Testis (tissue), 3 donors: Measurements from ENCODE around the gene PPA1. TPM values are rescaled to one million over a fixed set of nuclear protein-coding genes. Genes with fewer than 3 reads are reported as not detected.

Experiments used
- DNase-seq: peaks from one replicate; pipeline ENCODE4 v3.0.0-alpha.2; 2019
- H3K27ac ChIP-seq, 2 donors: fragments of 200-600 bp; sonication (generic); one replicate each; pipeline ENCODE4 v1.5.1; 2019
- H3K27me3 ChIP-seq: fragments of 200-600 bp; sonication (generic); one replicate; pipeline ENCODE4 v1.5.1; 2019
- H3K36me3 ChIP-seq: fragments of 200-600 bp; sonication (generic); one replicate; pipeline ENCODE4 v1.5.1; 2017; ENCODE audit warnings: low read depth; ENCODE audit errors: missing control alignments
- H3K4me1 ChIP-seq: fragments of 200-600 bp; sonication (generic); one replicate; pipeline ENCODE4 v1.5.1; 2019
- H3K4me3 ChIP-seq, 2 donors: fragments of 200-600 bp; sonication (generic); one replicate each; pipeline ENCODE4 v1.5.1; 2017 to 2019
- H3K9me3 ChIP-seq: fragments of 200-600 bp; sonication (generic); one replicate; pipeline ENCODE4 v1.5.1; 2017
- CTCF ChIP-seq, 3 experiments: fragments of 450-650 bp in 2 of 3; fragments of 200-600 bp in 1 of 3; sonication (generic) in 1 of 3; IDR thresholded peaks; one replicate each; pipeline ENCODE4 v1.5.1; 2016 to 2019; ENCODE audit warnings: antibody characterized with exemption in 3 of 3, mild to moderate bottlenecking in 2 of 3, moderate library complexity in 1 of 3
- POLR2A ChIP-seq: fragments of 450-650 bp; IDR thresholded peaks from one replicate; pipeline ENCODE4 v1.6.1; 2017; ENCODE audit warnings: antibody characterized with exemption, mild to moderate bottlenecking, moderate library complexity
- WGBS, 2 donors: methylation state at CpG; one replicate each; pipeline ENCODE4 v1.1.5; 2018; 5-methylcytosine and 5-hydroxymethylcytosine counted together
- intact Hi-C: fragments of 100-400 bp; cut with DNase I; formaldehyde crosslinking; loops from one replicate; pipeline ENCODE4 v1.15.1; 2023; ENCODE audit warnings: low total_unique reads
- polyA plus RNA-seq: library from polyadenylated mRNA; stranded (reverse); fragments of 350-450 nt; fragmentation: Illumina TruSeq; extraction: RNeasy Lipid Tissue Mini Kit (QIAGEN cat#74804); gene quantifications from one replicate; pipeline ENCODE4 v1.2.3, GENCODE V29; 2014; ENCODE audit warnings: low read depth, low replicate concordance; ENCODE audit not compliant: insufficient read depth
- total RNA-seq, 2 donors: library from RNA; depleted of rRNA; stranded (reverse); fragments of >200 nt; gene quantifications; one replicate each; pipeline ENCODE4 v1.2.3, GENCODE V29; 2016

PPA1 gene
- total and polyA plus RNA-seq, 3 donors from 2014 or later: 110 to 143 (median 136) TPM

- TF ChIP-seq POLR2A: no peak
- TF ChIP-seq CTCF (IDR thresholded peaks at IDR 0.05): no peak
- WGBS, 2 donors: 89 to 93% methylated on average over 3 of the region's 3 CpGs
- H3K4me1 ChIP-seq: no peaks in the 10 kb centered on the region
- no peaks in the 10 kb centered on the region for H3K36me3 ChIP-seq
- no peaks in the 10 kb centered on the region for H3K9me3 ChIP-seq
- intact Hi-C loops: no loop called here
- DNase-seq: no peak
- H3K4me3 ChIP-seq: no peak overlapping the region
- H3K27ac ChIP-seq: no peak overlapping the region
- H3K27me3 ChIP-seq: no peaks in the 10 kb centered on the region
Measured at GRCh38 chr10:70175516-70175915, 57.7 kb downstream of the PPA1 start.

- Histone ChIP-seq H3K36me3 (no peaks in the 10 kb centered on the region), H3K9me3 (no peaks in the 10 kb centered on the region), H3K27ac (peak overlapping the region in 1 of 2 donors; percentile 15), H3K27me3 (no peaks in the 10 kb centered on the region), H3K4me1 (peaks cover 3% of the 10 kb centered on the region), H3K4me3 (no peak overlapping the region)
- intact Hi-C loops: no loop called here
- 68 to 72% methylated on average over 4 of the region's 4 CpGs for WGBS, 2 donors
- no peak for DNase-seq
- TF ChIP-seq POLR2A (no peak), CTCF (IDR thresholded peaks at IDR 0.05) (no peak)
Measured at GRCh38 chr10:70174058-70174741, 59.0 kb downstream of the PPA1 start.

GRCh38 chr10:70169649-70170364 lies 63.4 kb downstream of the PPA1 start:
- 0 to 1% methylated on average over 17 to 31 of the region's 40 CpGs for WGBS, 2 donors
- Histone ChIP-seq H3K4me1 (peaks cover 17% of the 10 kb centered on the region), H3K27ac (peak overlapping the region; percentile 89 to 96), H3K4me3 (peak overlapping the region; percentile 80 to 99), H3K36me3 (no peaks in the 10 kb centered on the region), H3K27me3 (no peaks in the 10 kb centered on the region), H3K9me3 (no peaks in the 10 kb centered on the region)
- no peak for DNase-seq
- TF ChIP-seq CTCF (IDR thresholded peaks at IDR 0.05) (no peak), POLR2A (no peak)
- intact Hi-C loops: no loop called here

GRCh38 chr10:70169011-70169410 lies 64.2 kb downstream of the PPA1 start:
- H3K4me3 ChIP-seq: peak overlapping the region in 1 of 2 donors; percentile 99
- H3K27me3 ChIP-seq: no peaks in the 10 kb centered on the region
- no peak for DNase-seq
- intact Hi-C loops: no loop called here
- WGBS, 2 donors: 10 to 31% methylated on average over 2 of the region's 2 CpGs
- no peak for TF ChIP-seq CTCF (IDR thresholded peaks at IDR 0.05)
- TF ChIP-seq POLR2A: no peak
- H3K4me1 ChIP-seq: peaks cover 17% of the 10 kb centered on the region
- no peaks in the 10 kb centered on the region for H3K36me3 ChIP-seq
- H3K9me3 ChIP-seq: no peaks in the 10 kb centered on the region
- H3K27ac ChIP-seq: peak overlapping the region in 1 of 2 donors; percentile 89
